PC-3 (cell line): Measurements from ENCODE around the gene CDK19.

ENCODE experiments used
- EZH2 ChIP-seq: fragments of 300-600 bp; sonication (generic); IDR thresholded peaks from one replicate; pipeline ENCODE4 v1.6.1; 2017; ENCODE audit warnings: antibody characterized with exemption, mild to moderate bottlenecking, low read length; ENCODE audit not compliant: unreplicated experiment
- EZH2phosphoT487 ChIP-seq: fragments of 300-600 bp; sonication (generic); IDR thresholded peaks from 2 replicates; pipeline ENCODE4 v1.6.1; 2018; ENCODE audit warnings: mild to moderate bottlenecking, antibody characterized with exemption, low read length, borderline replicate concordance
- TF ChIP-seq, protein P1 (sequence below): fragments of 300-600 bp; sonication (generic); conservative IDR thresholded peaks from 2 replicates; pipeline ENCODE4 v1.5.1; 2017; ENCODE audit warnings: antibody characterized with exemption, low read depth, mild to moderate bottlenecking, low read length

DNA sequence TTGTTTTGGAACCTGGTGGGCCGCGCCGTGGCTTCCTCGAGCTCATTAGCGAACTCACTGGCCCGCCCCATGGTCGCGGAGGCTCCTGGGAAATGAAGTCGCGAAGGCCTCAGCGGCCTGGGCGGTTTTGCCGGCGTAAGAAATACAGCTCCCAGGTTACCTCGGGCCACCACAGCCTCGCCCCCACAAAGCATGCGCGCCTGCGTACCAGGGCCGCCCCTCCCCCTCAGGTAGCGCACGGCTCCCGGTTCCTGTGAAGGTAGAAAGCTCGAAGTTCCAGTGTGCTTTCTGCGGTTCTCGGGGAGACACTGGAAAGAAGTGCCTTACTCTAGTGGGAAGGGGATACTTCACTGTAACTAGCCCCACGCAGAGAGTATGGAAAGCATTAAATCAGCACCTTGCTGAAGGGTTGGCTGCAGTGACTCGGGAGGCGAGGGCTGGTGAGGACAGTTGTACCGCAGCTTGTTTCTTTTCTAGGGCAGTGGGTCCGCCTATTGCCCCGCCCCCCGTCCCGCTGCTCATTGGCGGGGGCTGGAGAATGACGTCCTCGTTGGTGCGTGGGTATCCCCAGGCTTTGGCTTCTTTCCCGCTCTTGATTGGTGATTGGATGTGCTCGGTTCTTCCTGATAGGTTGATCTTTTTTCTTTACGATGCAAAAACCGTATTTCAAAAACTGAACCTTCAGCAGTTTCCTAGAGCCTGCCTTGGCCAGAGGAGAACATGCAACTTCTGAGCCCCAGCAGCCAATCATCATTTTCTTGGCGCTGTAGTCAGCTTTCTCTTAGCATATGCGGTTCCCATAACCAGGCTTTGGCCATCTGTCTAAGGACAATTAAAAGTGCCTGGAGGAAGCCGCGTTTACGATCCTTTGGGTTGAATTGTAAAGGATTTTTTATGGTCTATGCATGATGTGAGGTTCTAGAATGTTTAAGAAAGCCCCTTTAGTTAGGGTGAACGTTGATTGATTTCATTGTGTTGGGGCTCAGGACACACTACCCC, at the start of gene CDK19:
- TF ChIP-seq, protein P1, sequence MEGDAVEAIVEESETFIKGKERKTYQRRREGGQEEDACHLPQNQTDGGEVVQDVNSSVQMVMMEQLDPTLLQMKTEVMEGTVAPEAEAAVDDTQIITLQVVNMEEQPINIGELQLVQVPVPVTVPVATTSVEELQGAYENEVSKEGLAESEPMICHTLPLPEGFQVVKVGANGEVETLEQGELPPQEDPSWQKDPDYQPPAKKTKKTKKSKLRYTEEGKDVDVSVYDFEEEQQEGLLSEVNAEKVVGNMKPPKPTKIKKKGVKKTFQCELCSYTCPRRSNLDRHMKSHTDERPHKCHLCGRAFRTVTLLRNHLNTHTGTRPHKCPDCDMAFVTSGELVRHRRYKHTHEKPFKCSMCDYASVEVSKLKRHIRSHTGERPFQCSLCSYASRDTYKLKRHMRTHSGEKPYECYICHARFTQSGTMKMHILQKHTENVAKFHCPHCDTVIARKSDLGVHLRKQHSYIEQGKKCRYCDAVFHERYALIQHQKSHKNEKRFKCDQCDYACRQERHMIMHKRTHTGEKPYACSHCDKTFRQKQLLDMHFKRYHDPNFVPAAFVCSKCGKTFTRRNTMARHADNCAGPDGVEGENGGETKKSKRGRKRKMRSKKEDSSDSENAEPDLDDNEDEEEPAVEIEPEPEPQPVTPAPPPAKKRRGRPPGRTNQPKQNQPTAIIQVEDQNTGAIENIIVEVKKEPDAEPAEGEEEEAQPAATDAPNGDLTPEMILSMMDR, result no peak
- TF ChIP-seq EZH2 (no peak), EZH2phosphoT487 (no peak)
